Endodermal cell (in vitro differentiated cells): ENCODE data around the gene GTPBP8. TPM values are rescaled to one million over a fixed set of nuclear protein-coding genes. Genes with fewer than 3 reads are reported as not detected.

Experiments
- DNase-seq: peaks from one replicate; pipeline ENCODE4 v3.0.0-alpha.2; 2017
- H3K27ac ChIP-seq: 2 replicates; pipeline ENCODE4 v1.5.1; 2013; ENCODE audit warnings: mild to moderate bottlenecking, low read depth, low read length, moderate library complexity
- H3K27me3 ChIP-seq: 2 replicates; pipeline ENCODE4 v1.6.1; 2013; ENCODE audit warnings: mild to moderate bottlenecking, low read length, moderate library complexity; ENCODE audit not compliant: insufficient read depth, control insufficient read depth, poor library complexity, severe bottlenecking
- H3K36me3 ChIP-seq: 2 replicates; pipeline ENCODE4 v1.7.0; 2013; ENCODE audit warnings: mild to moderate bottlenecking, low read length, moderate library complexity; ENCODE audit not compliant: control insufficient read depth, insufficient read depth
- H3K4me1 ChIP-seq: one replicate; pipeline ENCODE4 v1.7.0; 2013; ENCODE audit warnings: low read length; ENCODE audit not compliant: control insufficient read depth, insufficient read depth
- H3K4me3 ChIP-seq: 2 replicates; pipeline ENCODE4 v1.5.1; 2013; ENCODE audit warnings: mild to moderate bottlenecking, low read length, moderate library complexity
- H3K9ac ChIP-seq: 2 replicates; pipeline ENCODE4 v1.6.1; 2013; ENCODE audit warnings: mild to moderate bottlenecking, low read length, moderate library complexity; ENCODE audit not compliant: poor library complexity, severe bottlenecking; ENCODE audit errors: extremely low read depth
- H3K9me3 ChIP-seq: 2 replicates; pipeline ENCODE4 v1.6.1; 2013; ENCODE audit warnings: mild to moderate bottlenecking, low read length, moderate library complexity; ENCODE audit not compliant: control insufficient read depth
- H3K27ac Mint-ChIP-seq: 2 replicates; pipeline ENCODE4 v1.8.0; 2020; ENCODE audit warnings: mixed read lengths
- H3K27me3 Mint-ChIP-seq: 2 replicates; pipeline ENCODE4 v1.8.0; 2021; ENCODE audit warnings: mild to moderate bottlenecking, mixed read lengths; ENCODE audit not compliant: insufficient read depth
- H3K36me3 Mint-ChIP-seq: 2 replicates; pipeline ENCODE4 v1.8.0; 2020; ENCODE audit warnings: low read depth, mixed read lengths
- H3K4me1 Mint-ChIP-seq: 2 replicates; pipeline ENCODE4 v1.8.0; 2020; ENCODE audit warnings: mixed read lengths
- H3K4me3 Mint-ChIP-seq: 2 replicates; pipeline ENCODE4 v1.8.0; 2020; ENCODE audit warnings: mild to moderate bottlenecking, moderate library complexity, mixed read lengths
- H3K9me3 Mint-ChIP-seq: 2 replicates; pipeline ENCODE4 v1.8.0; 2020; ENCODE audit warnings: mild to moderate bottlenecking, mixed read lengths
- WGBS, 2 experiments: methylation state at CpG; one replicate each; pipeline versions ENCODE4 v1.1.5 to v1.1.7; 2013; ENCODE audit warnings: missing lambda C conversion rate in 2 of 2, mixed read lengths in 1 of 2; ENCODE audit not compliant: insufficient coverage in 1 of 2, insufficient read length in 1 of 2; 5-methylcytosine and 5-hydroxymethylcytosine counted together
- total RNA-seq, 2 donors: library from RNA; stranded (reverse); fragmentation: NEBNext Ultra II Directional in 1 of 2; extraction: Animal tissue kit (Norgen Biotek cat#: 25700) in 1 of 2; gene quantifications; 2 replicates in 1 of 2; 3 replicates in 1 of 2; pipeline ENCODE4 v1.2.1, GENCODE V29; 2021
- TF ChIP-seq, protein P1 (sequence below): fragments of 200-600 bp; sonication (generic); conservative IDR thresholded peaks from 2 replicates; pipeline ENCODE4 v1.5.0; 2021; ENCODE audit warnings: antibody characterized with exemption, mild to moderate bottlenecking

Gene GTPBP8
- total RNA-seq, 2 donors from 2014 or later: 23.9 to 35.5 TPM

DNA sequence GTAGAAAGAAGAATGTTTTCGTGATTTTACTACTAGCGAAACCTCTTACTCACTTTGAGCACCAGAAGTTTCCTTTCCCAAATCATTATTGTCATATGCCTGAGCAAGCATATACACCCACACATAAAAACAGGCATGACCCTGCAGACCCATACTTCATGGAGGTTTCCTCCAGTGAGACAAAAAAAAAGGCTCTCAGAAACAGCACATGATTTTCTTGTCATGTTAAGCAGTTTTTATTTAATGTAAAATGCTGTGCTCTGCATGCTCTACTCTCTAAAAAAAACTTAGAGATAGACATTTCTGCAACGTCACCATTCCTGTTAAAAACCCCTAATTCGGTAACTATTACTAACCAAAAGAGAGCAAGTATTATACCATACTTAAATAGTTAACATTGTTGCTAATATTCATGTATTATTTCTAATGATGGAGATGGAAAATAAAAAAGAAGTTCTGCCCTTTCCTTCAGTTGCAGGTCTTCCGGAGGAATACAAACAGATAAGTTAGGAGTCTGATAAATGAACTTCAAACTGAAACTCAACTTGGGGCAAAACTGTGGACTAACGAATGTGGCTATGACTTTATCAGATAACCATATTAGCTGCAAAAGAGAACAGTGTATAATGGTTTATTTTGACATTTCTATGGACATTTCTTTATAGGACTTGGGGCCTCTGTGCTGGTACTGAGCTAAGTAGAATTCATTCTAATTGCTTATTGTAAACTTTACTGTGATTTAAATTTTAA lies 31.8 kb upstream of the GTPBP8 start:
- H3K9me3 Mint-ChIP-seq: peaks cover 14% of the 10 kb centered on the region
- H3K4me1 ChIP-seq: no peaks in the 10 kb centered on the region
- peaks cover 8% of the 10 kb centered on the region for H3K9me3 ChIP-seq
- H3K4me3 ChIP-seq: no peak overlapping the region
- H3K27me3 ChIP-seq: no peaks in the 10 kb centered on the region
- H3K9ac ChIP-seq: no peak overlapping the region
- DNase-seq: no peak
- no peak overlapping the region for H3K27ac Mint-ChIP-seq
- H3K4me1 Mint-ChIP-seq: no peaks in the 10 kb centered on the region
- no peak overlapping the region for H3K27ac ChIP-seq
- WGBS, 2 experiments: 89 to 93% methylated on average over 3 to 6 of the region's 6 CpGs
- no peaks in the 10 kb centered on the region for H3K27me3 Mint-ChIP-seq
- TF ChIP-seq, protein P1, sequence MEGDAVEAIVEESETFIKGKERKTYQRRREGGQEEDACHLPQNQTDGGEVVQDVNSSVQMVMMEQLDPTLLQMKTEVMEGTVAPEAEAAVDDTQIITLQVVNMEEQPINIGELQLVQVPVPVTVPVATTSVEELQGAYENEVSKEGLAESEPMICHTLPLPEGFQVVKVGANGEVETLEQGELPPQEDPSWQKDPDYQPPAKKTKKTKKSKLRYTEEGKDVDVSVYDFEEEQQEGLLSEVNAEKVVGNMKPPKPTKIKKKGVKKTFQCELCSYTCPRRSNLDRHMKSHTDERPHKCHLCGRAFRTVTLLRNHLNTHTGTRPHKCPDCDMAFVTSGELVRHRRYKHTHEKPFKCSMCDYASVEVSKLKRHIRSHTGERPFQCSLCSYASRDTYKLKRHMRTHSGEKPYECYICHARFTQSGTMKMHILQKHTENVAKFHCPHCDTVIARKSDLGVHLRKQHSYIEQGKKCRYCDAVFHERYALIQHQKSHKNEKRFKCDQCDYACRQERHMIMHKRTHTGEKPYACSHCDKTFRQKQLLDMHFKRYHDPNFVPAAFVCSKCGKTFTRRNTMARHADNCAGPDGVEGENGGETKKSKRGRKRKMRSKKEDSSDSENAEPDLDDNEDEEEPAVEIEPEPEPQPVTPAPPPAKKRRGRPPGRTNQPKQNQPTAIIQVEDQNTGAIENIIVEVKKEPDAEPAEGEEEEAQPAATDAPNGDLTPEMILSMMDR: no peak
- no peaks in the 10 kb centered on the region for H3K36me3 Mint-ChIP-seq
- H3K4me3 Mint-ChIP-seq: no peak overlapping the region
- no peaks in the 10 kb centered on the region for H3K36me3 ChIP-seq

DNA sequence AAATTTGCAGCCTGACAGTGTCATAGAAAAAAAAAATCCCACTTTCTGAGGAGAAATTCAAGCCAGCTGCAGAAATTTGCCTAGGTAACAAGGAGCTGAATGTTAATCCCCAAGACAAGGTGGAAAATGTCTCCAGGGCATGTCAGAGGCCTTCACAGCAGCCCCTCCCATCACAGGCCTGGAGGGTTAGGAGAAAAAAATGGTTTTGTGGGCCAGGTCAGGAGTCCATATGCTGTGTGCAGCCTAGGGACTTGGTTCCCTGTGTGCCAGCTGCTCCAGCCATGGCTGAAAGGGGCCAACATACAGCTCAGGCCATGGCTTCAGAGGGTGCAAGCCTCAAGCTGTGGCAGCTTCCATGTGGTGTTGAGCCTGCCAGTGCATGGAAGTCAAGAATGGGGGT lies 27.1 kb upstream of the GTPBP8 start:
- Histone ChIP-seq H3K27me3 (no peaks in the 10 kb centered on the region), H3K27ac (no peak overlapping the region), H3K9ac (no peak overlapping the region), H3K36me3 (no peaks in the 10 kb centered on the region), H3K4me1 (no peaks in the 10 kb centered on the region), H3K9me3 (peaks cover 10% of the 10 kb centered on the region), H3K4me3 (no peak overlapping the region)
- Mint-ChIP-seq H3K27me3 (peaks cover 2% of the 10 kb centered on the region), H3K4me1 (no peaks in the 10 kb centered on the region), H3K4me3 (no peak overlapping the region), H3K9me3 (peaks cover 21% of the 10 kb centered on the region), H3K36me3 (no peaks in the 10 kb centered on the region), H3K27ac (no peak overlapping the region)
- TF ChIP-seq, protein P1: no peak
- no peak for DNase-seq

DNA sequence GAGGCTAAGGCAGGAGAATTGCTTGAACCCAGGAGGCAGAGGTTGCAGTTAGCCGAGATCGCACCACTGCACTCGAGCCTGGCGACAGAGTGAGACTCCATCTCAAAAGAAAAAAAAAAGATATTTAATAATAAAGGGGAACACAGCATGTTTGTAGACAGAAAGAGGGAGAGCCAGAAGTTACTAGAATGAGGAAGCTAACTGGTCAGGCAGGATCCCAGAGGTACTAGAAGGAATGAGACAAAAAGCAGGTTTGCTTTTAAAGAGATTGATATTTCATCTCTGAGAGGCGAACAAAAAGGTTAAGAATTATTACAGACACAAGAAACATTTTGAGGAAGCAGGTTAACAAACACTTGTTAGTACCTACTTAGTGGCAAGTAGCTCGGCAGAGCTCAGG lies 25.1 kb upstream of the GTPBP8 start:
- H3K9me3 Mint-ChIP-seq: peaks cover 21% of the 10 kb centered on the region
- DNase-seq: no peak
- Histone ChIP-seq H3K4me3 (no peak overlapping the region), H3K9me3 (peaks cover 10% of the 10 kb centered on the region), H3K9ac (no peak overlapping the region), H3K27ac (no peak overlapping the region), H3K36me3 (no peaks in the 10 kb centered on the region), H3K27me3 (no peaks in the 10 kb centered on the region), H3K4me1 (no peaks in the 10 kb centered on the region)
- no peak overlapping the region for H3K27ac Mint-ChIP-seq
- no peaks in the 10 kb centered on the region for H3K4me1 Mint-ChIP-seq
- TF ChIP-seq, protein P1: no peak
- WGBS, 2 experiments: 91 to 96% methylated on average over 6 of the region's 6 CpGs
- H3K4me3 Mint-ChIP-seq: no peak overlapping the region
- peaks cover 2% of the 10 kb centered on the region for H3K27me3 Mint-ChIP-seq
- no peaks in the 10 kb centered on the region for H3K36me3 Mint-ChIP-seq
